Adrenal gland (tissue), 12 donors: Measurements from ENCODE around the gene DRAM1. TPM values are rescaled to one million over a fixed set of nuclear protein-coding genes. Genes with fewer than 3 reads are reported as not detected.
"Not testable (repeated sequence)": the region's sequence is repeated elsewhere in the genome, so short reads cannot be mapped to it uniquely, and the experiment has no call there.

ENCODE experiments used
- DNase-seq, 7 donors: peaks; one replicate each; pipeline ENCODE4 v3.0.0-alpha.2; 2019 to 2020
- H3K27ac ChIP-seq, 5 donors: fragments of 200-600 bp; sonication (generic) in 4 of 5; 1 replicate in 3 of 5; 2 replicates in 2 of 5; pipeline versions ENCODE4 v1.5.1 to v1.8.0; 2016 to 2020; ENCODE audit warnings: mild to moderate bottlenecking in 1 of 5
- H3K27me3 ChIP-seq: fragments of 200-600 bp; 2 replicates; pipeline ENCODE4 v1.8.0; 2021
- H3K36me3 ChIP-seq, 2 donors: fragments of 200-600 bp; replicated peaks in 1 of 2; 1 replicate in 1 of 2; 2 replicates in 1 of 2; pipeline versions ENCODE4 v1.5.1 to v1.8.0; 2018 to 2022
- H3K4me1 ChIP-seq, 2 donors: fragments of 200-600 bp; replicated peaks in 1 of 2; 1 replicate in 1 of 2; 2 replicates in 1 of 2; pipeline versions ENCODE4 v1.5.1 to v1.8.0; 2018 to 2021
- H3K4me3 ChIP-seq, 4 donors: fragments of 200-600 bp; sonication (generic) in 3 of 4; one replicate each; pipeline ENCODE4 v1.5.1; 2016 to 2018
- H3K9me3 ChIP-seq, 3 donors: fragments of 200-600 bp; sonication (generic) in 1 of 3; replicated peaks in 1 of 3; 1 replicate in 2 of 3; 2 replicates in 1 of 3; pipeline versions ENCODE4 v1.5.1 to v1.8.0; 2016 to 2021
- CTCF ChIP-seq, 6 experiments: fragments of 450-650 bp in 4 of 6; fragments of 200-600 bp in 2 of 6; sonication (generic) in 1 of 6; IDR thresholded peaks; 1 replicate in 5 of 6; 2 replicates in 1 of 6; pipeline versions ENCODE4 v1.5.1 to v1.8.0; 2016 to 2021; ENCODE audit warnings: antibody characterized with exemption in 6 of 6, mild to moderate bottlenecking in 2 of 6, moderate library complexity in 1 of 6
- POLR2A ChIP-seq, 2 donors: fragments of 450-650 bp; IDR thresholded peaks; one replicate each; pipeline ENCODE4 v1.6.1; 2017; ENCODE audit warnings: antibody characterized with exemption in 2 of 2, mild to moderate bottlenecking in 2 of 2, moderate library complexity in 1 of 2
- WGBS, 4 donors: extraction: QIAGEN DNeasy Blood & Tissue Kit in 2 of 4; methylation state at CpG; one replicate each; pipeline versions ENCODE4 v1.1.5 to v1.1.7; 2013 to 2017; 5-methylcytosine and 5-hydroxymethylcytosine counted together
- intact Hi-C, 2 donors: fragments of 100-400 bp; cut with DNase I; formaldehyde crosslinking; loops; one replicate each; pipeline versions ENCODE4 v1.14.1 to v1.15.0; 2022 to 2023
- polyA plus RNA-seq, 3 donors: library from polyadenylated mRNA; stranded (reverse); fragments of 200-250 nt in 2 of 3; fragments of 350-450 nt in 1 of 3; fragmentation: Illumina TruSeq in 1 of 3; extraction: RNeasy Lipid Tissue Mini Kit (QIAGEN cat#74804) in 1 of 3; gene quantifications; one replicate each; pipeline ENCODE4 v1.2.3, GENCODE V29; 2013 to 2014
- total RNA-seq, 9 donors: library from RNA; depleted of rRNA in 4 of 9; stranded (reverse); fragments of >200 nt in 4 of 9; fragments of 120-200 nt in 1 of 9; fragmentation: NEBNext Ultra II Directional in 1 of 9; extraction: Animal tissue kit (Norgen Biotek cat#: 25700) in 1 of 9; gene quantifications; one replicate each; pipeline versions ENCODE4 v1.1.0 to v1.2.4, GENCODE V29; 2013 to 2023
- donor health status: healthy with polysubstance abuse.
- donor health status: Bipolar disorder and iron deficiency.
- donor health status: DM: yes; HTN: yes; CAD: no.
- donor health status: DM: no; HTN: no; CAD: no.
- donor health status: DM: no; HTN: no; CAD: no.
- donor health status: DM: yes; HTN: yes; CAD: no.

DRAM1 gene
- total and polyA plus RNA-seq, 12 donors, result 4.3 to 46.4 (median 29.0) TPM

GRCh38 chr12:101915841-101916240 lies 38.5 kb downstream of the DRAM1 start:
- Histone ChIP-seq H3K9me3 (no peaks in the 10 kb centered on the region), H3K36me3 (no peaks in the 10 kb centered on the region), H3K4me3 (no peak overlapping the region), H3K27me3 (no peaks in the 10 kb centered on the region), H3K4me1 (peaks cover 0 to 7% of the 10 kb centered on the region in 2 donors), H3K27ac (no peak overlapping the region)
- no peak for DNase-seq
- TF ChIP-seq CTCF (IDR thresholded peaks at IDR 0.05), result no peak
- no peak for TF ChIP-seq POLR2A (IDR thresholded peaks at IDR 0.05)
- WGBS, 4 donors, result 76 to 96% (median 83%) methylated on average over 5 of the region's 5 CpGs
- intact Hi-C loops, result no loop called here

GRCh38 chr12:101918805-101919204 lies 41.4 kb downstream of the DRAM1 start:
- H3K4me1 ChIP-seq, H3K36me3 ChIP-seq, H3K27me3 ChIP-seq, DNase-seq, intact Hi-C loops, H3K4me3 ChIP-seq, H3K9me3 ChIP-seq, H3K27ac ChIP-seq: not testable (repeated sequence)
- WGBS, 4 donors, result 94 to 100% (median 99%) methylated on average over 4 of the region's 4 CpGs

GRCh38 chr12:101919447-101919846 lies 42.1 kb downstream of the DRAM1 start:
- no peak for TF ChIP-seq POLR2A (IDR thresholded peaks at IDR 0.05)
- no peak for TF ChIP-seq CTCF (IDR thresholded peaks at IDR 0.05)
- Histone ChIP-seq H3K36me3 (peaks cover 0 to 7% of the 10 kb centered on the region in 2 donors), H3K27me3 (no peaks in the 10 kb centered on the region), H3K27ac (no peak overlapping the region), H3K9me3 (no peaks in the 10 kb centered on the region), H3K4me1 (peaks cover 0 to 7% of the 10 kb centered on the region in 2 donors), H3K4me3 (no peak overlapping the region)
- intact Hi-C loops, result no loop called here
- 93 to 95% (median 94%) methylated on average over 3 of the region's 3 CpGs for WGBS, 4 donors
- no peak for DNase-seq

GRCh38 chr12:101920906-101921305 lies 43.5 kb downstream of the DRAM1 start:
- intact Hi-C loops, result no loop called here
- peaks cover 0 to 11% of the 10 kb centered on the region in 2 donors for H3K4me1 ChIP-seq

More at GRCh38 chr12:101920906-101921305, 43.5 kb downstream of the DRAM1 start:
- peaks cover 0 to 7% of the 10 kb centered on the region in 2 donors for H3K36me3 ChIP-seq
- no peak overlapping the region for H3K27ac ChIP-seq
- DNase-seq, result no peak
- no peaks in the 10 kb centered on the region for H3K27me3 ChIP-seq
- no peaks in the 10 kb centered on the region for H3K9me3 ChIP-seq
- WGBS, 4 donors, result 87 to 97% (median 94%) methylated on average over 2 of the region's 2 CpGs
- H3K4me3 ChIP-seq, result no peak overlapping the region
- TF ChIP-seq POLR2A (IDR thresholded peaks at IDR 0.05), result no peak
- TF ChIP-seq CTCF (IDR thresholded peaks at IDR 0.05), result no peak
